ENCODE results near the gene TBCD.

GRCh38 chr17:82921426-82921825, 169.6 kb downstream of the TBCD start:
- no peak for TF ChIP-seq CTCF (IDR thresholded peaks at IDR 0.05; ENCODE audit: insufficient read depth, low read length, poor library complexity, severe bottlenecking)
- no peak for TF ChIP-seq EZH2phosphoT487 (conservative IDR thresholded peaks at IDR 0.05; ENCODE audit: low read length)
